Gastroesophageal sphincter (tissue), 3 donors: Measurements from ENCODE around the gene STAG3.

ENCODE experiments used
- EP300 ChIP-seq: sonication (generic); formaldehyde crosslinking; IDR thresholded peaks from one replicate; pipeline ENCODE4 v1.6.1; 2017; ENCODE audit warnings: antibody characterized with exemption, mild to moderate bottlenecking
- POLR2A ChIP-seq, 2 donors: fragments of 450-650 bp; IDR thresholded peaks; one replicate each; pipeline ENCODE4 v1.6.1; 2017; ENCODE audit warnings: antibody characterized with exemption in 2 of 2, mild to moderate bottlenecking in 2 of 2, moderate library complexity in 1 of 2
- POLR2AphosphoS5 ChIP-seq: sonication (generic); formaldehyde crosslinking; IDR thresholded peaks from one replicate; pipeline ENCODE4 v1.6.1; 2017; ENCODE audit warnings: antibody characterized with exemption
- TF ChIP-seq, protein P1 (sequence below), 4 experiments: fragments of 200-600 bp in 2 of 4; fragments of 450-650 bp in 2 of 4; sonication (generic) in 1 of 4; IDR thresholded peaks; one replicate each; pipeline ENCODE4 v1.5.1; 2017 to 2019; ENCODE audit warnings: antibody characterized with exemption in 4 of 4, mild to moderate bottlenecking in 2 of 4, moderate library complexity in 2 of 4

DNA sequence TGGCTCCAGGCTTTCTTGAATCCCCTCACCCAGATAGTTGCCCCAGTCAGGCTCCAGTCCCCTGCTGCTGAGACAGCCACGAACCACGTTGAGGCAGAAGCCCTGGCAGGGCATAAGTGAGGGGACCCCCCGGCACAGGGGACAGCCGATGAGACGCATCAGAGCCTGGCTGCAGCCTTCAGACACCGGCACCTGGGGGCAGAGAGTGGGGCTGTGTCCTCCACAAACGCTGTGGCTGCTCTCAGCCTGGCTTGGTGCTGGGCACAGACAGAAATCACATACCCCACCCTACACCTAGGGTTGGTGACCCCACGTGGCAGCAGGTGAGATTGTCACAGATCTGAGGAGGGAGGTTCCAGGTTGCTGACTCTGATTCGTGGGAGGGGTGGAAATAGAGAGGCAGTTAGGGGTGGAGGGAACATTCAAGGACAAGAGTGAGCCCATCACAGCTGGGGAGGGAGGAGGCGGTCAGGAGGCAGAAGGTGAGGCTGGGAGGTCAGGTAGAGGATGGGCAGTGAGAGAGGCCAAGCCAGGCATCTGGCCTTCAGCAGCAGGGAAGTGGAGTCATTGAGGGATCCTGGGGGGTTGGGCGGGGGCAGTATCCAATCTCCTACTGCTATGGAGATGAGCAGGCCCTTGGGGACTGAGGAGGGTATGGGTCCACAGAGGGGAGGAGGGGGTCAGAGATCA lies 3.8 kb upstream of the STAG3 start:
- TF ChIP-seq, protein P1, sequence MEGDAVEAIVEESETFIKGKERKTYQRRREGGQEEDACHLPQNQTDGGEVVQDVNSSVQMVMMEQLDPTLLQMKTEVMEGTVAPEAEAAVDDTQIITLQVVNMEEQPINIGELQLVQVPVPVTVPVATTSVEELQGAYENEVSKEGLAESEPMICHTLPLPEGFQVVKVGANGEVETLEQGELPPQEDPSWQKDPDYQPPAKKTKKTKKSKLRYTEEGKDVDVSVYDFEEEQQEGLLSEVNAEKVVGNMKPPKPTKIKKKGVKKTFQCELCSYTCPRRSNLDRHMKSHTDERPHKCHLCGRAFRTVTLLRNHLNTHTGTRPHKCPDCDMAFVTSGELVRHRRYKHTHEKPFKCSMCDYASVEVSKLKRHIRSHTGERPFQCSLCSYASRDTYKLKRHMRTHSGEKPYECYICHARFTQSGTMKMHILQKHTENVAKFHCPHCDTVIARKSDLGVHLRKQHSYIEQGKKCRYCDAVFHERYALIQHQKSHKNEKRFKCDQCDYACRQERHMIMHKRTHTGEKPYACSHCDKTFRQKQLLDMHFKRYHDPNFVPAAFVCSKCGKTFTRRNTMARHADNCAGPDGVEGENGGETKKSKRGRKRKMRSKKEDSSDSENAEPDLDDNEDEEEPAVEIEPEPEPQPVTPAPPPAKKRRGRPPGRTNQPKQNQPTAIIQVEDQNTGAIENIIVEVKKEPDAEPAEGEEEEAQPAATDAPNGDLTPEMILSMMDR (IDR thresholded peaks at IDR 0.05) = no peak
- TF ChIP-seq POLR2A (IDR thresholded peaks at IDR 0.05) (no peak), POLR2AphosphoS5 (no peak), EP300 (no peak)
